Measurements from ENCODE around the gene ST6GALNAC1. TPM values are rescaled to one million over a fixed set of nuclear protein-coding genes. Genes with fewer than 3 reads are reported as not detected.

The ST6GALNAC1 gene
- total and polyA plus RNA-seq, 2 of the 8 experiments (the other 6 are each of a cell fraction or from before 2014, with no cell fraction given): not detected

GRCh38 chr17:76672270-76672851, 28.8 kb upstream of the ST6GALNAC1 start:
- Histone ChIP-seq H4K5ac (ENCODE audit: insufficient read length, low read depth, low read length) (no peak overlapping the region), H3K79me1 (ENCODE audit: low read depth, low read length) (no peaks in the 10 kb centered on the region), H3K23ac (ENCODE audit: insufficient read length) (no peak overlapping the region), H2BK5ac (ENCODE audit: low read depth, low read length) (peak overlapping the region; percentile 40), H3K79me2 (ENCODE audit: control insufficient read depth in 1 of 2, insufficient read depth in 2 of 2, low read length in 2 of 2) (no peaks in the 10 kb centered on the region), H3K14ac (ENCODE audit: insufficient read length) (no peak overlapping the region), H3K4me2 (ENCODE audit: insufficient read depth in 1 of 2, low read depth in 2 of 2, low read length in 2 of 2) (peak overlapping the region; percentile 76 to 88), H4K8ac (ENCODE audit: extremely low read depth, insufficient read depth, low read length) (no peak overlapping the region), H3K4me3 (ENCODE audit: extremely low read depth in 1 of 4, insufficient read depth in 2 of 4, low read depth in 3 of 4, low read length in 4 of 4) (peak overlapping the region; percentile 73 to 86 (median 80)), H2AK5ac (ENCODE audit: low read depth, low read length) (no peak overlapping the region), H3K56ac (replicated peaks; ENCODE audit: insufficient read length, low read depth, low read length) (no peak overlapping the region), H3K4ac (replicated peaks; ENCODE audit: insufficient read length, low read depth, low read length) (no peak overlapping the region), H3K18ac (ENCODE audit: extremely low read depth, low read length) (0 out of 2 replicates have a peak overlapping the region, but pooled peaks have one; percentile 25), H3K27me3 (replicated peaks in 1 of 4; ENCODE audit: control insufficient read depth in 3 of 4, extremely low read depth in 1 of 4, insufficient read depth in 3 of 4, low read length in 3 of 4) (no peaks in the 10 kb centered on the region), H4K20me1 (replicated peaks in 1 of 2; ENCODE audit: control insufficient read depth in 1 of 2, insufficient read depth in 2 of 2, low read length in 2 of 2) (no peaks in the 10 kb centered on the region), H3K27ac (ENCODE audit: low read depth, low read length) (no peak overlapping the region; the same call in 1 of the 2 replicates), H2BK20ac (ENCODE audit: low read length) (no peak overlapping the region), H2AFZ (ENCODE audit: low read length) (peak overlapping the region; percentile 81), H3K9me3 (ENCODE audit: insufficient read depth in 2 of 2, low read depth in 1 of 2, low read length in 1 of 2) (no peaks in the 10 kb centered on the region), H3K36me3 (ENCODE audit: control insufficient read depth in 2 of 4, insufficient read depth in 4 of 4, low read length in 3 of 4) (no peaks in the 10 kb centered on the region), H2BK120ac (replicated peaks; ENCODE audit: low read depth, low read length) (no peak overlapping the region), H2BK15ac (ENCODE audit: low read length) (no peak overlapping the region), H2BK12ac (ENCODE audit: low read depth, low read length) (no peak overlapping the region), H3K23me2 (ENCODE audit: low read depth, low read length) (peaks cover 10% of the 10 kb centered on the region), H4K91ac (replicated peaks; ENCODE audit: insufficient read length, low read length) (no peak overlapping the region), H3K4me1 (replicated peaks in 1 of 4; ENCODE audit: control insufficient read depth in 3 of 4, insufficient read depth in 4 of 4, low read length in 3 of 4) (peaks cover 3 to 10% (median 8%) of the 10 kb centered on the region in 4 experiments), H3K9ac (replicated peaks in 1 of 4; ENCODE audit: extremely low read depth in 1 of 4, low read depth in 3 of 4, low read length in 3 of 4) (peak overlapping the region in 3 of 4 experiments; percentile 60 to 89 (median 63); a peak in 6 of 7 replicates)
- DNase-seq (ENCODE audit: low read depth in 1 of 2, low spot score in 2 of 2): no peak
- 60% methylated on average over 13 of the region's 13 CpGs; no CpG with 5 or more reads in 1 of the 2 experiments for WGBS, 2 experiments (ENCODE audit: extremely low coverage in 1 of 2, insufficient coverage in 1 of 2, insufficient read length in 1 of 2, insufficient replicate concordance in 2 of 2, low coverage in 1 of 2, low lambda C conversion rate in 2 of 2, missing lambda C conversion rate in 1 of 2)
- CTCF ChIA-PET (ENCODE audit: partially characterized antibody): interaction anchor here (0.6 to 3.6 kb wide), 7 partner anchors 10 to 435 kb away, joined by 4 to 43 read pairs (median 5); no protein-coding TSS in a partner anchor
- no peak for FAIRE-seq
- no peak for TF ChIP-seq EZH2 (IDR thresholded peaks at IDR 0.05; ENCODE audit: low read depth, low read length, severe bottlenecking)
- TF ChIP-seq SUZ12 (IDR thresholded peaks at IDR 0.05; ENCODE audit: low read length): no peak
- no peak for TF ChIP-seq TEAD4 (IDR thresholded peaks at IDR 0.05; ENCODE audit: low read depth, low read length)
- TF ChIP-seq JUND (IDR thresholded peaks at IDR 0.05; ENCODE audit: low read length): no peak
- TF ChIP-seq, protein P1, sequence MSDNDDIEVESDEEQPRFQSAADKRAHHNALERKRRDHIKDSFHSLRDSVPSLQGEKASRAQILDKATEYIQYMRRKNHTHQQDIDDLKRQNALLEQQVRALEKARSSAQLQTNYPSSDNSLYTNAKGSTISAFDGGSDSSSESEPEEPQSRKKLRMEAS (IDR thresholded peaks at IDR 0.05): no peak
- no peak for TF ChIP-seq POLR2A (IDR thresholded peaks at IDR 0.05; ENCODE audit: control extremely low read depth in 1 of 2, low read depth in 2 of 2, low read length in 2 of 2)
- TF ChIP-seq TAF1 (IDR thresholded peaks at IDR 0.05; ENCODE audit: low read depth, low read length): no peak
- TF ChIP-seq, protein P2, sequence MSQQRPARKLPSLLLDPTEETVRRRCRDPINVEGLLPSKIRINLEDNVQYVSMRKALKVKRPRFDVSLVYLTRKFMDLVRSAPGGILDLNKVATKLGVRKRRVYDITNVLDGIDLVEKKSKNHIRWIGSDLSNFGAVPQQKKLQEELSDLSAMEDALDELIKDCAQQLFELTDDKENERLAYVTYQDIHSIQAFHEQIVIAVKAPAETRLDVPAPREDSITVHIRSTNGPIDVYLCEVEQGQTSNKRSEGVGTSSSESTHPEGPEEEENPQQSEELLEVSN (IDR thresholded peaks at IDR 0.05): no peak
- TF ChIP-seq SP2 (IDR thresholded peaks at IDR 0.05; ENCODE audit: low read length): no peak
- TF ChIP-seq GTF2F1 (IDR thresholded peaks at IDR 0.05; ENCODE audit: borderline replicate concordance, low read depth, low read length): no peak
- TF ChIP-seq BRCA1 (IDR thresholded peaks at IDR 0.05; ENCODE audit: low read depth, low read length): no peak
- TF ChIP-seq RFX5 (IDR thresholded peaks at IDR 0.05; ENCODE audit: borderline replicate concordance, low read depth, low read length): no peak
- no peak for TF ChIP-seq CEBPB (IDR thresholded peaks at IDR 0.05; ENCODE audit: low read depth, low read length)
- POLR2A ChIA-PET (ENCODE audit: partially characterized antibody): interaction anchor here (1.0 to 2.1 kb wide), 12 partner anchors 10 to 141 kb away, joined by 3 to 18 read pairs (median 3); partner anchors contain the start of gene METTL23
